ENCODE data around the gene USP20.
"Not testable (repeated sequence)": the region's sequence is repeated elsewhere in the genome, so short reads cannot be mapped to it uniquely, and the experiment has no call there.

USP20 gene

GRCh38 chr9:129835128-129835859 lies at the start of gene USP20, which contains the start of gene C9orf78:
TSS of gene USP20 (plus strand) at chr9:129835458. CDS start at chr9:129852556, 17,098 bp downstream.
TSS of gene C9orf78 (minus strand) at chr9:129835275. CDS start at chr9:129835221, 54 bp downstream.
- Histone ChIP-seq H3K36me3 (ENCODE audit: low read depth) (peaks cover 30% of the 10 kb centered on the region), H3K27me3 (ENCODE audit: insufficient read depth, poor library complexity, severe bottlenecking) (no peaks in the 10 kb centered on the region)
- peak; percentile 94 for DNase-seq (ENCODE audit: low spot score)

GRCh38 chr9:129785866-129786265 lies 49.4 kb upstream of the USP20 start:
- no peaks in the 10 kb centered on the region for H3K9me3 ChIP-seq (ENCODE audit: severe bottlenecking)
- H3K27ac ChIP-seq (ENCODE audit: poor library complexity, severe bottlenecking) = no peak overlapping the region
- no peak overlapping the region for H3K4me3 ChIP-seq (ENCODE audit: severe bottlenecking)
- no peaks in the 10 kb centered on the region for H3K27me3 ChIP-seq (ENCODE audit: insufficient read depth, poor library complexity, severe bottlenecking)
- ATAC-seq (ENCODE audit: low read depth) (no peak), DNase-seq (ENCODE audit: low spot score) (no peak)
- TF ChIP-seq CTCF (IDR thresholded peaks at IDR 0.05; ENCODE audit: poor library complexity, severe bottlenecking) = no peak
- no peaks in the 10 kb centered on the region for H3K4me1 ChIP-seq (ENCODE audit: insufficient read depth, poor library complexity, severe bottlenecking)
- no peaks in the 10 kb centered on the region for H3K36me3 ChIP-seq (ENCODE audit: low read depth)

More at GRCh38 chr9:129835128-129835859, at the start of gene USP20, which contains the start of gene C9orf78:
- no peaks in the 10 kb centered on the region for H3K9me3 ChIP-seq (ENCODE audit: severe bottlenecking)
- peak within 1 kb of the TSS; percentile 14 for H3K27ac ChIP-seq (ENCODE audit: poor library complexity, severe bottlenecking)
- peaks cover 14% of the 10 kb centered on the region for H3K4me1 ChIP-seq (ENCODE audit: insufficient read depth, poor library complexity, severe bottlenecking)
- peak within 1 kb of the TSS; percentile 72 for H3K4me3 ChIP-seq (ENCODE audit: severe bottlenecking)
- ATAC-seq (ENCODE audit: low read depth) = peak; percentile 87
- peak; percentile 18 for TF ChIP-seq CTCF (IDR thresholded peaks at IDR 0.05; ENCODE audit: poor library complexity, severe bottlenecking)

GRCh38 chr9:129786481-129786880 lies 48.8 kb upstream of the USP20 start:
- no peak for DNase-seq (ENCODE audit: low spot score)
- Histone ChIP-seq H3K27ac (ENCODE audit: poor library complexity, severe bottlenecking) (no peak overlapping the region), H3K4me1 (ENCODE audit: insufficient read depth, poor library complexity, severe bottlenecking) (no peaks in the 10 kb centered on the region), H3K27me3 (ENCODE audit: insufficient read depth, poor library complexity, severe bottlenecking) (no peaks in the 10 kb centered on the region), H3K9me3 (ENCODE audit: severe bottlenecking) (no peaks in the 10 kb centered on the region), H3K36me3 (ENCODE audit: low read depth) (no peaks in the 10 kb centered on the region), H3K4me3 (ENCODE audit: severe bottlenecking) (no peak overlapping the region)
- no peak for ATAC-seq (ENCODE audit: low read depth)
- TF ChIP-seq CTCF (IDR thresholded peaks at IDR 0.05; ENCODE audit: poor library complexity, severe bottlenecking) = no peak

GRCh38 chr9:129794549-129794948 lies 40.7 kb upstream of the USP20 start:
- ATAC-seq (ENCODE audit: low read depth) = no peak

GRCh38 chr9:129796029-129796428 lies 39.2 kb upstream of the USP20 start:
- H3K36me3 ChIP-seq (ENCODE audit: low read depth); H3K4me3 ChIP-seq (ENCODE audit: severe bottlenecking); H3K27ac ChIP-seq (ENCODE audit: poor library complexity, severe bottlenecking); H3K4me1 ChIP-seq (ENCODE audit: insufficient read depth, poor library complexity, severe bottlenecking); H3K27me3 ChIP-seq (ENCODE audit: insufficient read depth, poor library complexity, severe bottlenecking); DNase-seq (ENCODE audit: low spot score); H3K9me3 ChIP-seq (ENCODE audit: severe bottlenecking); ATAC-seq (ENCODE audit: low read depth): not testable (repeated sequence)

More at GRCh38 chr9:129794549-129794948, 40.7 kb upstream of the USP20 start:
- Histone ChIP-seq H3K27ac (ENCODE audit: poor library complexity, severe bottlenecking) (no peak overlapping the region), H3K9me3 (ENCODE audit: severe bottlenecking) (no peaks in the 10 kb centered on the region), H3K4me3 (ENCODE audit: severe bottlenecking) (no peak overlapping the region), H3K36me3 (ENCODE audit: low read depth) (no peaks in the 10 kb centered on the region), H3K4me1 (ENCODE audit: insufficient read depth, poor library complexity, severe bottlenecking) (no peaks in the 10 kb centered on the region), H3K27me3 (ENCODE audit: insufficient read depth, poor library complexity, severe bottlenecking) (no peaks in the 10 kb centered on the region)
- TF ChIP-seq CTCF (IDR thresholded peaks at IDR 0.05; ENCODE audit: poor library complexity, severe bottlenecking) = no peak
- no peak for DNase-seq (ENCODE audit: low spot score)
